Esophagus muscularis mucosa (tissue), 4 donors: Measurements from ENCODE around the gene L3MBTL4. TPM values are rescaled to one million over a fixed set of nuclear protein-coding genes. Genes with fewer than 3 reads are reported as not detected.
"Not testable (repeated sequence)": the region's sequence is repeated elsewhere in the genome, so short reads cannot be mapped to it uniquely, and the experiment has no call there.

ENCODE experiments used
- DNase-seq: peaks from one replicate; pipeline ENCODE4 v3.0.0-alpha.2; 2017; ENCODE audit errors: extremely low spot score
- H3K27ac ChIP-seq, 4 donors: fragments of 200-600 bp; sonication (generic); replicated peaks in 1 of 4; 1 replicate in 3 of 4; 2 replicates in 1 of 4; pipeline ENCODE4 v1.5.1; 2016 to 2019; ENCODE audit warnings: mild to moderate bottlenecking in 1 of 4
- H3K27me3 ChIP-seq, 4 donors: fragments of 200-600 bp; sonication (generic); one replicate each; pipeline versions ENCODE4 v1.5.1 to v1.6.0; 2016 to 2019
- H3K36me3 ChIP-seq, 4 donors: fragments of 200-600 bp; sonication (generic); one replicate each; pipeline ENCODE4 v1.5.1; 2016 to 2019
- H3K4me1 ChIP-seq, 4 donors: fragments of 200-600 bp; sonication (generic); one replicate each; pipeline ENCODE4 v1.5.1; 2016 to 2019
- H3K4me3 ChIP-seq, 4 donors: fragments of 200-600 bp; sonication (generic); 1 replicate in 2 of 4; 2 replicates in 2 of 4; pipeline ENCODE4 v1.5.1; 2016 to 2019; ENCODE audit warnings: mild to moderate bottlenecking in 4 of 4, moderate library complexity in 1 of 4
- H3K9me3 ChIP-seq, 4 donors: fragments of 200-600 bp; sonication (generic); 1 replicate in 3 of 4; 2 replicates in 1 of 4; pipeline ENCODE4 v1.5.1; 2016 to 2019
- EP300 ChIP-seq: sonication (generic); formaldehyde crosslinking; IDR thresholded peaks from one replicate; pipeline ENCODE4 v1.6.1; 2017; ENCODE audit warnings: antibody characterized with exemption
- POLR2A ChIP-seq: fragments of 450-650 bp; IDR thresholded peaks from one replicate; pipeline ENCODE4 v1.6.1; 2017; ENCODE audit warnings: antibody characterized with exemption, moderate library complexity, mild to moderate bottlenecking, low read depth
- POLR2AphosphoS5 ChIP-seq, 2 donors: sonication (generic); formaldehyde crosslinking; IDR thresholded peaks; one replicate each; pipeline ENCODE4 v1.6.1; 2017; ENCODE audit warnings: antibody characterized with exemption in 2 of 2
- WGBS: methylation state at CpG from one replicate; pipeline ENCODE4 v1.1.5; 2018; 5-methylcytosine and 5-hydroxymethylcytosine counted together
- intact Hi-C: fragments of 100-400 bp; cut with DNase I; formaldehyde crosslinking; loops from one replicate; pipeline ENCODE4 v1.15.1; 2023
- total RNA-seq, 4 donors: library from RNA; depleted of rRNA; stranded (reverse); fragments of >200 nt; gene quantifications; one replicate each; pipeline versions ENCODE4 v1.1.0 to v1.2.1, GENCODE V29; 2016
- TF ChIP-seq, protein P1 (sequence below), 3 experiments: fragments of 200-600 bp in 2 of 3; fragments of 450-650 bp in 1 of 3; sonication (generic) in 2 of 3; IDR thresholded peaks; one replicate each; pipeline ENCODE4 v1.5.1; 2017 to 2019; ENCODE audit warnings: antibody characterized with exemption in 3 of 3, mild to moderate bottlenecking in 2 of 3, moderate library complexity in 1 of 3

The L3MBTL4 gene
- total RNA-seq, 4 donors from 2014 or later: 1.0 to 2.9 (median 1.6) TPM

DNA sequence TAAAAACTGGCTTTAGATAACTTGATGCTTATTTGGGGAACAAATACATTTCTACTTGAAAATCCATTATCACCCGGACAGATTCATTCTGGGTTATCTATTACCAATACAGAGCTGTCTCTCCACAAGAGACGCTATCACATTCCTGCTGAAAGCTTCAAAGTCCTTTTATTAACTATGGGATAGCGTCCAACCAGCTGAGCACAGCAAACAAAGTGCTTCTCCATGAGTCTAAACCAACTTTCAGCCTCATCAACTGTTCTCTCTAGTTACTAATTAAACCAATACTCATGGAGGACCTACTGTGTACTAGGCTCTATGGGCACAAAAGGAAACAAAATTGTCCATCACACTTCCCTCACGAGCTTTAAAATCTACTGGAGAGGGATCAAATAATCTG, 132.8 kb downstream of the L3MBTL4 start:
- intact Hi-C loops: no loop called here
- Histone ChIP-seq H3K36me3 (no peaks in the 10 kb centered on the region), H3K4me1 (no peaks in the 10 kb centered on the region), H3K27me3 (no peaks in the 10 kb centered on the region), H3K9me3 (no peaks in the 10 kb centered on the region), H3K4me3 (no peak overlapping the region), H3K27ac (no peak overlapping the region)
- 76% methylated on average over 4 of the region's 4 CpGs for WGBS
- TF ChIP-seq EP300: no peak
- TF ChIP-seq, protein P1, sequence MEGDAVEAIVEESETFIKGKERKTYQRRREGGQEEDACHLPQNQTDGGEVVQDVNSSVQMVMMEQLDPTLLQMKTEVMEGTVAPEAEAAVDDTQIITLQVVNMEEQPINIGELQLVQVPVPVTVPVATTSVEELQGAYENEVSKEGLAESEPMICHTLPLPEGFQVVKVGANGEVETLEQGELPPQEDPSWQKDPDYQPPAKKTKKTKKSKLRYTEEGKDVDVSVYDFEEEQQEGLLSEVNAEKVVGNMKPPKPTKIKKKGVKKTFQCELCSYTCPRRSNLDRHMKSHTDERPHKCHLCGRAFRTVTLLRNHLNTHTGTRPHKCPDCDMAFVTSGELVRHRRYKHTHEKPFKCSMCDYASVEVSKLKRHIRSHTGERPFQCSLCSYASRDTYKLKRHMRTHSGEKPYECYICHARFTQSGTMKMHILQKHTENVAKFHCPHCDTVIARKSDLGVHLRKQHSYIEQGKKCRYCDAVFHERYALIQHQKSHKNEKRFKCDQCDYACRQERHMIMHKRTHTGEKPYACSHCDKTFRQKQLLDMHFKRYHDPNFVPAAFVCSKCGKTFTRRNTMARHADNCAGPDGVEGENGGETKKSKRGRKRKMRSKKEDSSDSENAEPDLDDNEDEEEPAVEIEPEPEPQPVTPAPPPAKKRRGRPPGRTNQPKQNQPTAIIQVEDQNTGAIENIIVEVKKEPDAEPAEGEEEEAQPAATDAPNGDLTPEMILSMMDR (IDR thresholded peaks at IDR 0.05): no peak
- no peak for TF ChIP-seq POLR2A
- no peak for TF ChIP-seq POLR2AphosphoS5 (IDR thresholded peaks at IDR 0.05)
- no peak for DNase-seq

DNA sequence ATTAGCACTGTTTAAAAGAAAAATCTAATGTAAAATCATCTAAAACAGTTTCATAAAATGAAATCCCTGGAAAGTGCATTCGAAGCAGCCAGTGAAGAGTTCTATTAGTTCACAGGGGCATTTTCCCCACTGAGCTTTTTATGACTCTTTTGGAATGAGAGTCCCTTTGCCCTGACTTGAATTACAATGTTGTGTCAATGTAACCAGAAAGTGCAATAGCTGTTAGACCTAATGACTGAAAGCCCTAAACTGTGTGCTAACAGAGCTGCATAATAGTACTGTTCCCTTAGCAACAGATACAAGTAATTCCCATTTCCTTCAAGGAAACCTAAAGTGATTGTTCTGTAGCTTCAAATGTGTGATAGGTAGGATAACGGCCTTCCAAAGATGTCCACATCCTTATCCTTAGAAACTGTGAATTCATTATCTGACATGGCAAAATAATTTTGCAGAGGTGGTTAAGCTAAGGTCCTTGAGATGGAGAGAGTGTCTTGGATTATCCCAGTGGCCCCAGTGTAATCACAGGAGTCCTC, 134.4 kb downstream of the L3MBTL4 start:
- intact Hi-C loops: no loop called here
- no peaks in the 10 kb centered on the region for H3K9me3 ChIP-seq
- DNase-seq: no peak
- TF ChIP-seq, protein P1 (IDR thresholded peaks at IDR 0.05): no peak
- TF ChIP-seq EP300 (no peak), POLR2AphosphoS5 (IDR thresholded peaks at IDR 0.05) (no peak), POLR2A (no peak)
- no peak overlapping the region for H3K4me3 ChIP-seq
- 89% methylated on average over 2 of the region's 2 CpGs for WGBS
- no peak overlapping the region for H3K27ac ChIP-seq
- no peaks in the 10 kb centered on the region for H3K36me3 ChIP-seq
- H3K4me1 ChIP-seq: no peaks in the 10 kb centered on the region
- no peaks in the 10 kb centered on the region for H3K27me3 ChIP-seq

DNA sequence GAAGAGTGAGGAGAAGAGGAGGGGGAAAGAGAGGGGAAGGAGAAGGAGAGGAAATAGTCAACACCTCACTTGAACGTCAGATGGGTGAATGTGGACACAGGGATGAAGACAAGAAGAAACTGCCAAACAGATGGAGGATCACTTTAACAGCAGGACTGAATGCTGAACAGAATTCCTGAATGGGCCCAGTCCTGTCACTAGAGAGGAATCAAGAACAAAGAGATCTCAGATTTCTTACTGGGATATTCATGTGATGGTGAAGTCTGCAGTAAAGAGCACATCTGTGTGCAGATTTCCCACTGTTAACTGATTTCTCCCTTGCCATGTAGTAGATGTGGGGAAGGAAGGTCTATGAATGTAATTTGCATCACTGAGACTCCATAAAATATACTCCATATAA, 135.4 kb downstream of the L3MBTL4 start:
- TF ChIP-seq EP300 (no peak), POLR2AphosphoS5 (IDR thresholded peaks at IDR 0.05) (no peak), POLR2A (no peak)
- TF ChIP-seq, protein P1 (IDR thresholded peaks at IDR 0.05): no peak
- 87% methylated on average over 1 of the region's 1 CpG for WGBS
- H3K36me3 ChIP-seq: no peaks in the 10 kb centered on the region
- no peaks in the 10 kb centered on the region for H3K9me3 ChIP-seq
- H3K27me3 ChIP-seq: no peaks in the 10 kb centered on the region
- no peaks in the 10 kb centered on the region for H3K4me1 ChIP-seq
- H3K27ac ChIP-seq: no peak overlapping the region
- intact Hi-C loops: no loop called here
- no peak overlapping the region for H3K4me3 ChIP-seq
- no peak for DNase-seq

DNA sequence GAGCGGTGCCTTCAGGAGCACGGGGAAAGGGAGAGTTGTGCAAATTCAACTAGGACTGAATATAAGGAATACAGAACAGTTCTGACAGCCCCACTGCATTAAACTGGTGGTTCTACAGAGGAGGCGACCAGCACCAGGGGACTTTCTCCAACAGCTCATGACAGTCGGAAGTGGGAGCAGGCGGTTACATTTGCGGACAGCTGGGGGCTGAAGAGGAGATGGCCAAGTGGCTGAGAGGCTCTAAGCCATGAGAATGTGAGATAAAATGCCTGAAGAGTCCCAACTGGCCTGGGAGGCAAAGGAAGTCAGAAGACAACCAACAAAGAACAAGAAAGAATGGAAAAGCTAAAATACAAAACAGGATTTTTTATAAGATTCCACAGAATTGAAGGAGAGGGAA, 141.3 kb downstream of the L3MBTL4 start:
- Histone ChIP-seq H3K4me1 (no peaks in the 10 kb centered on the region), H3K27ac (no peak overlapping the region), H3K36me3 (no peaks in the 10 kb centered on the region), H3K9me3 (no peaks in the 10 kb centered on the region), H3K4me3 (no peak overlapping the region), H3K27me3 (peaks cover 0 to 11% (median 0%) of the 10 kb centered on the region in 4 donors)
- TF ChIP-seq, protein P1 (IDR thresholded peaks at IDR 0.05): no peak
- TF ChIP-seq EP300: no peak
- TF ChIP-seq POLR2A: no peak
- no peak for TF ChIP-seq POLR2AphosphoS5 (IDR thresholded peaks at IDR 0.05)
- intact Hi-C loops: no loop called here
- no peak for DNase-seq
- 76% methylated on average over 4 of the region's 6 CpGs for WGBS

DNA sequence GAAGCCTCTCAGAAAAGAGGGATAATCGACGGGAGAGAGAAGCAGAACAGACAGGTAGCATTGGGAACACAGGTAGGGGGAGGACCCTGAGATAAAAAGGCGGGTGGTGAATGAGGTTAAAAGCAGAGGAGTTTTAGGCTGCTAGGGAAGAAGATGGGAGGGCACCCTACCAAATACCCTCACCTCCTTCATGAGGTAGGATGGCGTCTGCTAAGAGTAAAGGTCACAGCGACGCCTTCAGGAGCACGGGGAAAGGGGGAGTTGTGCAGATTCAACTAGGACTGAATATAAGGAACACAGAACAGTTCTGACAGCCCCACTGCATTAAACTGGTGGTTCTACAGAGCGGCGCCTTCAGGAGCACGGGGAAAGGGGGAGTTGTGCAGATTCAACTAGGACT, 142.6 kb downstream of the L3MBTL4 start:
- DNase-seq, H3K4me3 ChIP-seq, H3K4me1 ChIP-seq, H3K9me3 ChIP-seq, intact Hi-C loops, H3K36me3 ChIP-seq, H3K27ac ChIP-seq: not testable (repeated sequence)
- peaks cover 0 to 11% (median 0%) of the 10 kb centered on the region in 4 donors for H3K27me3 ChIP-seq
- WGBS: 57% methylated on average over 10 of the region's 10 CpGs
